ENCODE measurements around the gene TMEM108.

The TMEM108 gene

GRCh38 chr3:133301731-133302130 is 263.5 kb downstream of the TMEM108 start:
- H3K9me3 Mint-ChIP-seq = no peaks in the 10 kb centered on the region
- H3K4me3 Mint-ChIP-seq = no peak overlapping the region
- no peaks in the 10 kb centered on the region for H3K27me3 Mint-ChIP-seq (ENCODE audit: low read depth)
- no peaks in the 10 kb centered on the region for H3K36me3 Mint-ChIP-seq (ENCODE audit: low read depth)
- TF ChIP-seq CTCF (IDR thresholded peaks at IDR 0.05; ENCODE audit: unreplicated experiment in 3 of 3) = no peak
- no peaks in the 10 kb centered on the region for H3K4me1 Mint-ChIP-seq
- no peak overlapping the region for H3K27ac Mint-ChIP-seq

- no peak for TF ChIP-seq CTCF (IDR thresholded peaks at IDR 0.05; ENCODE audit: unreplicated experiment in 3 of 3)
- Mint-ChIP-seq H3K4me1 (no peaks in the 10 kb centered on the region), H3K4me3 (no peak overlapping the region), H3K36me3 (ENCODE audit: low read depth) (no peaks in the 10 kb centered on the region), H3K27ac (no peak overlapping the region), H3K9me3 (peaks cover 10% of the 10 kb centered on the region), H3K27me3 (ENCODE audit: low read depth) (no peaks in the 10 kb centered on the region)
These were observed 265.2 kb downstream of the TMEM108 start for GRCh38 chr3:133303430-133303829.

GRCh38 chr3:133317866-133318265 is 279.7 kb downstream of the TMEM108 start:
- Mint-ChIP-seq H3K27me3 (ENCODE audit: low read depth) (no peaks in the 10 kb centered on the region), H3K27ac (no peak overlapping the region)

GRCh38 chr3:133328373-133328772 is 290.2 kb downstream of the TMEM108 start:
- H3K27ac Mint-ChIP-seq = no peak overlapping the region

More at GRCh38 chr3:133317866-133318265, 279.7 kb downstream of the TMEM108 start:
- Mint-ChIP-seq H3K9me3 (peaks cover 39% of the 10 kb centered on the region), H3K36me3 (ENCODE audit: low read depth) (no peaks in the 10 kb centered on the region), H3K4me1 (no peaks in the 10 kb centered on the region), H3K4me3 (no peak overlapping the region)
- TF ChIP-seq CTCF (IDR thresholded peaks at IDR 0.05; ENCODE audit: unreplicated experiment in 3 of 3) = no peak

GRCh38 chr3:133329626-133330025 is 291.4 kb downstream of the TMEM108 start:
- Mint-ChIP-seq H3K27ac (no peak overlapping the region), H3K9me3 (no peaks in the 10 kb centered on the region), H3K4me1 (no peaks in the 10 kb centered on the region), H3K27me3 (ENCODE audit: low read depth) (no peaks in the 10 kb centered on the region), H3K4me3 (no peak overlapping the region), H3K36me3 (ENCODE audit: low read depth) (no peaks in the 10 kb centered on the region)
- TF ChIP-seq CTCF (IDR thresholded peaks at IDR 0.05; ENCODE audit: unreplicated experiment in 3 of 3) = no peak

More at GRCh38 chr3:133328373-133328772, 290.2 kb downstream of the TMEM108 start:
- no peaks in the 10 kb centered on the region for H3K27me3 Mint-ChIP-seq (ENCODE audit: low read depth)
- H3K9me3 Mint-ChIP-seq = peaks cover 8% of the 10 kb centered on the region
- TF ChIP-seq CTCF (IDR thresholded peaks at IDR 0.05; ENCODE audit: unreplicated experiment in 3 of 3) = no peak
- H3K36me3 Mint-ChIP-seq (ENCODE audit: low read depth) = no peaks in the 10 kb centered on the region
- no peak overlapping the region for H3K4me3 Mint-ChIP-seq
- no peaks in the 10 kb centered on the region for H3K4me1 Mint-ChIP-seq

GRCh38 chr3:133330065-133330464 is 291.9 kb downstream of the TMEM108 start:
- Mint-ChIP-seq H3K27ac (no peak overlapping the region), H3K27me3 (ENCODE audit: low read depth) (no peaks in the 10 kb centered on the region), H3K4me3 (no peak overlapping the region), H3K9me3 (no peaks in the 10 kb centered on the region), H3K36me3 (ENCODE audit: low read depth) (no peaks in the 10 kb centered on the region), H3K4me1 (no peaks in the 10 kb centered on the region)
- TF ChIP-seq CTCF (IDR thresholded peaks at IDR 0.05; ENCODE audit: unreplicated experiment in 3 of 3) = no peak
